B cell (primary cell): Measurements from ENCODE around the gene PRKCQ.

Experiments used
- EZH2 ChIP-seq: IDR thresholded peaks from 2 replicates; pipeline ENCODE4 v1.6.1; 2012; ENCODE audit warnings: borderline replicate concordance, low read depth, mild to moderate bottlenecking, moderate library complexity, low read length; ENCODE audit not compliant: insufficient read depth, poor library complexity, severe bottlenecking
- TF ChIP-seq, protein P1 (sequence below): fragments of 200-600 bp; IDR thresholded peaks from one replicate; pipeline ENCODE4 v1.8.0; 2022; ENCODE audit warnings: antibody characterized with exemption, mild to moderate bottlenecking

DNA sequence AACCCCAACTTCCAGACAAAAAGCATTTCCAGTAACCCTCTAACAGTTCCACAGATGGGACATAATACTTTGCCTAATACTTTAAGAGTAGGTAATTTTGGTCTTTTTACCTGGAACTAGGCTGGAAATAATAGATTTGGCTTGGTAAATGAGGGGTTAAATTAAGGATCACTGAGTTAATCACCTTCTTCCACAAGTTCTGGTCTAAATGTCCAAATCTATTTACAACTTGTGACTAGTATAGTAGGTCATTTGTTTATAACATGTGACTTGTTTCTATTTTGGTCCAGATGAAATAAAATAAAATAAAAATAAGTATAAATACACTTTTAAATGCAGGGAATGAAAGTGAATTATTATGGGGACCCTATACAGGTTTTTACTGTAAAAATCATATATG is 80.1 kb downstream of the PRKCQ start:
- TF ChIP-seq, protein P1, sequence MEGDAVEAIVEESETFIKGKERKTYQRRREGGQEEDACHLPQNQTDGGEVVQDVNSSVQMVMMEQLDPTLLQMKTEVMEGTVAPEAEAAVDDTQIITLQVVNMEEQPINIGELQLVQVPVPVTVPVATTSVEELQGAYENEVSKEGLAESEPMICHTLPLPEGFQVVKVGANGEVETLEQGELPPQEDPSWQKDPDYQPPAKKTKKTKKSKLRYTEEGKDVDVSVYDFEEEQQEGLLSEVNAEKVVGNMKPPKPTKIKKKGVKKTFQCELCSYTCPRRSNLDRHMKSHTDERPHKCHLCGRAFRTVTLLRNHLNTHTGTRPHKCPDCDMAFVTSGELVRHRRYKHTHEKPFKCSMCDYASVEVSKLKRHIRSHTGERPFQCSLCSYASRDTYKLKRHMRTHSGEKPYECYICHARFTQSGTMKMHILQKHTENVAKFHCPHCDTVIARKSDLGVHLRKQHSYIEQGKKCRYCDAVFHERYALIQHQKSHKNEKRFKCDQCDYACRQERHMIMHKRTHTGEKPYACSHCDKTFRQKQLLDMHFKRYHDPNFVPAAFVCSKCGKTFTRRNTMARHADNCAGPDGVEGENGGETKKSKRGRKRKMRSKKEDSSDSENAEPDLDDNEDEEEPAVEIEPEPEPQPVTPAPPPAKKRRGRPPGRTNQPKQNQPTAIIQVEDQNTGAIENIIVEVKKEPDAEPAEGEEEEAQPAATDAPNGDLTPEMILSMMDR, result no peak
- TF ChIP-seq EZH2, result no peak
